Measurements from ENCODE around the gene TFE3. TPM values are rescaled to one million over a fixed set of nuclear protein-coding genes. Genes with fewer than 3 reads are reported as not detected.

The TFE3 gene
- total RNA-seq, 1 experiment from 2014 or later = 56.8 TPM

GRCh38 chrX:48997455-48997854 is 45.7 kb downstream of the TFE3 start:
- BruUV-seq (replicated peaks) = no TSS peak
- intact Hi-C loops (cut with micrococcal nuclease; ENCODE audit: unreplicated experiment) = no loop called here
- ChIA-PET CTCF (no interaction called here), POLR2A (ENCODE audit: low non-redundant PET) (no interaction called here)
- no peaks in the 10 kb centered on the region for H3K4me1 ChIP-seq (ENCODE audit: insufficient read depth, low read length, poor library complexity, severe bottlenecking)
- DNase-seq (ENCODE audit: low spot score) = no peak
- H3K4me3 ChIP-seq (ENCODE audit: low read depth, low read length, poor library complexity, severe bottlenecking) = no peak overlapping the region
- TF ChIP-seq CTCF (conservative IDR thresholded peaks at IDR 0.05; ENCODE audit: low read depth, low read length) = no peak
- no peak for TF ChIP-seq EZH2 (IDR thresholded peaks at IDR 0.05; ENCODE audit: borderline replicate concordance, low read depth, low read length, poor library complexity, severe bottlenecking)
- peaks cover 17% of the 10 kb centered on the region for H3K36me3 ChIP-seq (ENCODE audit: insufficient read depth, low read length, poor library complexity, severe bottlenecking)
- H3K27me3 ChIP-seq (replicated peaks; ENCODE audit: insufficient read depth, low read depth, low read length, poor library complexity) = no peaks in the 10 kb centered on the region
- no peaks in the 10 kb centered on the region for H3K9me3 ChIP-seq (ENCODE audit: low read depth, low read length, poor library complexity, severe bottlenecking)
- H3K27ac ChIP-seq (ENCODE audit: low read depth, low read length, poor library complexity, severe bottlenecking) = no peak overlapping the region

- BruUV-seq (replicated peaks) = no TSS peak
- intact Hi-C loops (cut with micrococcal nuclease; ENCODE audit: unreplicated experiment) = no loop called here
- POLR2A ChIA-PET (ENCODE audit: low non-redundant PET) = no interaction called here
Observed at GRCh38 chrX:48996969-48997368, 46.2 kb downstream of the TFE3 start.

GRCh38 chrX:48992341-48992740 is 50.8 kb downstream of the TFE3 start:
- intact Hi-C loops (cut with micrococcal nuclease; ENCODE audit: unreplicated experiment) = no loop called here
- Histone ChIP-seq H3K4me1 (ENCODE audit: insufficient read depth, low read length, poor library complexity, severe bottlenecking) (no peaks in the 10 kb centered on the region), H3K9me3 (ENCODE audit: low read depth, low read length, poor library complexity, severe bottlenecking) (no peaks in the 10 kb centered on the region), H3K36me3 (ENCODE audit: insufficient read depth, low read length, poor library complexity, severe bottlenecking) (peaks cover 19% of the 10 kb centered on the region), H3K27me3 (replicated peaks; ENCODE audit: insufficient read depth, low read depth, low read length, poor library complexity) (no peaks in the 10 kb centered on the region), H3K4me3 (ENCODE audit: low read depth, low read length, poor library complexity, severe bottlenecking) (no peak overlapping the region), H3K27ac (ENCODE audit: low read depth, low read length, poor library complexity, severe bottlenecking) (no peak overlapping the region)
- POLR2A ChIA-PET (ENCODE audit: low non-redundant PET) = no interaction called here
- CTCF ChIA-PET = no interaction called here
- TF ChIP-seq EZH2 (IDR thresholded peaks at IDR 0.05; ENCODE audit: borderline replicate concordance, low read depth, low read length, poor library complexity, severe bottlenecking) (no peak), CTCF (conservative IDR thresholded peaks at IDR 0.05; ENCODE audit: low read depth, low read length) (no peak)
- DNase-seq (ENCODE audit: low spot score) = no peak
- BruUV-seq (replicated peaks) = no TSS peak

More at GRCh38 chrX:48996969-48997368, 46.2 kb downstream of the TFE3 start:
- Histone ChIP-seq H3K9me3 (ENCODE audit: low read depth, low read length, poor library complexity, severe bottlenecking) (no peaks in the 10 kb centered on the region), H3K4me3 (ENCODE audit: low read depth, low read length, poor library complexity, severe bottlenecking) (no peak overlapping the region), H3K36me3 (ENCODE audit: insufficient read depth, low read length, poor library complexity, severe bottlenecking) (peaks cover 17% of the 10 kb centered on the region), H3K27ac (ENCODE audit: low read depth, low read length, poor library complexity, severe bottlenecking) (no peak overlapping the region), H3K27me3 (replicated peaks; ENCODE audit: insufficient read depth, low read depth, low read length, poor library complexity) (no peaks in the 10 kb centered on the region), H3K4me1 (ENCODE audit: insufficient read depth, low read length, poor library complexity, severe bottlenecking) (no peaks in the 10 kb centered on the region)
- no peak for DNase-seq (ENCODE audit: low spot score)
- TF ChIP-seq EZH2 (IDR thresholded peaks at IDR 0.05; ENCODE audit: borderline replicate concordance, low read depth, low read length, poor library complexity, severe bottlenecking) (no peak), CTCF (conservative IDR thresholded peaks at IDR 0.05; ENCODE audit: low read depth, low read length) (no peak)
- CTCF ChIA-PET = no interaction called here
